Parathyroid adenoma (tissue), 2 donors: Measurements from ENCODE around the gene STT3A.
A peak's percentile ranks its signal among the peaks of the same experiment; 100 is the strongest.
"Not testable (repeated sequence)": the region's sequence is repeated elsewhere in the genome, so short reads cannot be mapped to it uniquely, and the experiment has no call there.

Experiments used
- H2AFZ ChIP-seq: fragments of 300-600 bp; sonication (generic); one replicate; pipeline ENCODE4 v1.7.0; 2017; ENCODE audit warnings: antibody characterized with exemption, mild to moderate bottlenecking
- H3K27ac ChIP-seq: fragments of 300-600 bp; sonication (generic); one replicate; pipeline ENCODE4 v1.7.0; 2017
- H3K27me3 ChIP-seq: fragments of 300-600 bp; sonication (generic); one replicate; pipeline ENCODE4 v1.7.0; 2017; ENCODE audit warnings: low read length; ENCODE audit not compliant: control insufficient read depth, insufficient read depth
- H3K36me3 ChIP-seq: fragments of 300-600 bp; sonication (generic); one replicate; pipeline ENCODE4 v1.7.0; 2017; ENCODE audit warnings: low read length; ENCODE audit not compliant: control insufficient read depth, insufficient read depth
- H3K4me1 ChIP-seq: fragments of 300-600 bp; sonication (generic); one replicate; pipeline ENCODE4 v1.7.0; 2017; ENCODE audit warnings: control low read depth
- H3K4me2 ChIP-seq: fragments of 300-600 bp; sonication (generic); one replicate; pipeline ENCODE4 v1.7.0; 2017; ENCODE audit warnings: low read length
- H3K4me3 ChIP-seq: fragments of 300-600 bp; sonication (generic); one replicate; pipeline ENCODE4 v1.7.0; 2017; ENCODE audit warnings: low read depth, low read length
- H3K79me2 ChIP-seq: fragments of 300-600 bp; sonication (generic); one replicate; pipeline ENCODE4 v1.7.0; 2017; ENCODE audit warnings: control low read depth
- H3K9ac ChIP-seq: fragments of 300-600 bp; sonication (generic); one replicate; pipeline ENCODE4 v1.7.0; 2017; ENCODE audit warnings: mild to moderate bottlenecking
- H3K9me3 ChIP-seq: fragments of 300-600 bp; sonication (generic); one replicate; pipeline ENCODE4 v1.7.0; 2017; ENCODE audit warnings: low read length; ENCODE audit not compliant: control insufficient read depth
- TF ChIP-seq, protein P1 (sequence below): fragments of 300-600 bp; sonication (generic); IDR thresholded peaks from one replicate; pipeline ENCODE4 v1.7.0; 2017; ENCODE audit warnings: antibody characterized with exemption, mild to moderate bottlenecking
- donor health status: primary hyperparathyroidism.

The STT3A gene

DNA sequence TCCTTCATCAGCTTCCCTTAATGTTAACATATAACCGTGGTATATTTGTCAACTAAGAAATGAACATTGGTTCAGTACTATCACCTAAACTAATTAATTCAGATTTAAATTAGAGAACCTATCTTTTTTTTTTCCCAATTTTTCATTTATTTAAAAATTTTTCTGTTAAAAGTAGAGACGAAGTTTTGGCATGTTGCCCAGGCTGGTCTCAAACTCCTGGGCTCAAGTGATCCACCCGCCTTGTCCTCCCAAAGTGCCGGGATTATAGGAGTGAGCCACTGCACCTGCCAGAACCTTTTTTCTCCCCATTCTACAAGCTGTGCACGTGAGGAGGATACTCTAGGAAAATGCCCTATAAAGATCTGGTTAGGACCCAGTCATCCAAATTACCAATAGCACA, 19.7 kb upstream of the STT3A start:
- Histone ChIP-seq H3K36me3 (no peaks in the 10 kb centered on the region), H3K4me3 (no peak overlapping the region), H2AFZ (no peak overlapping the region), H3K4me2 (no peak overlapping the region), H3K9ac (no peak overlapping the region), H3K27ac (peak overlapping the region; percentile 36), H3K4me1 (peaks cover 3% of the 10 kb centered on the region), H3K9me3 (no peaks in the 10 kb centered on the region), H3K27me3 (no peaks in the 10 kb centered on the region), H3K79me2 (peaks cover 3% of the 10 kb centered on the region)
- TF ChIP-seq, protein P1, sequence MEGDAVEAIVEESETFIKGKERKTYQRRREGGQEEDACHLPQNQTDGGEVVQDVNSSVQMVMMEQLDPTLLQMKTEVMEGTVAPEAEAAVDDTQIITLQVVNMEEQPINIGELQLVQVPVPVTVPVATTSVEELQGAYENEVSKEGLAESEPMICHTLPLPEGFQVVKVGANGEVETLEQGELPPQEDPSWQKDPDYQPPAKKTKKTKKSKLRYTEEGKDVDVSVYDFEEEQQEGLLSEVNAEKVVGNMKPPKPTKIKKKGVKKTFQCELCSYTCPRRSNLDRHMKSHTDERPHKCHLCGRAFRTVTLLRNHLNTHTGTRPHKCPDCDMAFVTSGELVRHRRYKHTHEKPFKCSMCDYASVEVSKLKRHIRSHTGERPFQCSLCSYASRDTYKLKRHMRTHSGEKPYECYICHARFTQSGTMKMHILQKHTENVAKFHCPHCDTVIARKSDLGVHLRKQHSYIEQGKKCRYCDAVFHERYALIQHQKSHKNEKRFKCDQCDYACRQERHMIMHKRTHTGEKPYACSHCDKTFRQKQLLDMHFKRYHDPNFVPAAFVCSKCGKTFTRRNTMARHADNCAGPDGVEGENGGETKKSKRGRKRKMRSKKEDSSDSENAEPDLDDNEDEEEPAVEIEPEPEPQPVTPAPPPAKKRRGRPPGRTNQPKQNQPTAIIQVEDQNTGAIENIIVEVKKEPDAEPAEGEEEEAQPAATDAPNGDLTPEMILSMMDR, result no peak

DNA sequence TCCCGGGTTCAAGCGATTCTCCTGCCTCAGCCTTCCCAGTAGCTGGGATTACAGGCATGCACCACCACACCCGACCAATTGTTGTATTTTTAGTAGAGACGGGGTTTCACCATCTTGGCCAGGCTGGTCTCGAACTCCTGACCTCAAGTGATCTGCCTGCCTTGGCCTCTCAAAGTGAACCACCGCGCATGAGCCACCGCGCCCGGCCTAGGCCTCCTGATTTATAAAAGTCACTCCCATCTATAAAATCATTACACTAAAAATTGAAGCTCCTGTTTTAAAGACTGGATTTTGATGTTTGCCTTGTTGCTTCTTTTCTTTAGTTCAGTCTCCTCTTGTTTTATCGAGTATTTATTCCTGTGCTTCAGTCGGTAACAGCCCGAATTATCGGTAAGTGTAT, 15.5 kb upstream of the STT3A start:
- not testable (repeated sequence) for H3K79me2 ChIP-seq, H3K9me3 ChIP-seq, H3K27me3 ChIP-seq, H3K4me1 ChIP-seq, H3K9ac ChIP-seq, H2AFZ ChIP-seq, H3K4me2 ChIP-seq, H3K36me3 ChIP-seq, H3K4me3 ChIP-seq
- peak overlapping the region; percentile 96 for H3K27ac ChIP-seq

DNA sequence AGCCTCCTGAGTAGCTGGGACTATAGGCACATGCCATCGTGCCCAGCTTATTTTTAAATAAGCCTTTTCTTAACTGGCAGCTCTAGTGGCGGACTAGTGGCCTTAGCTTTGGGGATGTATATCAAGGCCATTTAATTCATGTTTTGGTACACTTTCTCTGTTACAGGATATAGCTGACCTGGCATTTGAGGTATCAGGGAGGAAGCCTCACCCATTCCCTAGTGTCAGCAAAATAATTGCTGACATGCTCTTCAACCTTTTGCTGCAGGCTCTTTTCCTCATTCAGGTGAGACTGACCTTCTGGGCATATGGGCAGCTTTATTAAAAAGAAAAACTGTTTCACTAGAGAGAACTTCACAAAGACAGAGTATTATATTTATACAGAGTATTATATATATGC, 13.9 kb upstream of the STT3A start:
- H3K27ac ChIP-seq, result peak overlapping the region; percentile 96
- H2AFZ ChIP-seq, result no peak overlapping the region
- H3K27me3 ChIP-seq, result no peaks in the 10 kb centered on the region
- no peaks in the 10 kb centered on the region for H3K79me2 ChIP-seq
- H3K4me1 ChIP-seq, result peaks cover 11% of the 10 kb centered on the region
- H3K4me3 ChIP-seq, result peak overlapping the region; percentile 11
- no peaks in the 10 kb centered on the region for H3K9me3 ChIP-seq
- no peak overlapping the region for H3K9ac ChIP-seq
- H3K36me3 ChIP-seq, result peaks cover 2% of the 10 kb centered on the region
- TF ChIP-seq, protein P1, result no peak
- no peak overlapping the region for H3K4me2 ChIP-seq

DNA sequence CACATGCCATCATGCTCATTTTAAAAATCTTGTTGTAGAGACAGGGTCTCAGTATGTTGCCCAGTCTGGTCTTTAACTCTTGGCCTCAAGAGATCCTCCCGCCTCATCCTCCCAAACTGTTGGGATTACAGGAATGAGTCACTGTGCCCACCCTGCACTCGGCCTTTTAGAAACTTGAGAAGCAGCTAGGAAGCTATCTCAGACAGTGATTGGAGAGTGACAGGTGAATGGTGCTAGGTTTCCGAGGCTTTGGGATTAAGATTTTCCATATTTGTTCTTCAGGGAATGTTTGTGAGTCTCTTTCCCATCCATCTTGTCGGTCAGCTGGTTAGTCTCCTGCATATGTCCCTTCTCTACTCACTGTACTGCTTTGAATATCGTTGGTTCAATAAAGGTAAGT, 12.8 kb upstream of the STT3A start:
- no peak overlapping the region for H2AFZ ChIP-seq
- peak overlapping the region; percentile 96 for H3K27ac ChIP-seq
- H3K27me3 ChIP-seq, result no peaks in the 10 kb centered on the region
- H3K4me3 ChIP-seq, result no peak overlapping the region
- H3K9me3 ChIP-seq, result no peaks in the 10 kb centered on the region
- H3K79me2 ChIP-seq, result no peaks in the 10 kb centered on the region
- TF ChIP-seq, protein P1, result no peak
- H3K9ac ChIP-seq, result no peak overlapping the region
- no peak overlapping the region for H3K4me2 ChIP-seq
- H3K36me3 ChIP-seq, result peaks cover 2% of the 10 kb centered on the region
- peaks cover 11% of the 10 kb centered on the region for H3K4me1 ChIP-seq

DNA sequence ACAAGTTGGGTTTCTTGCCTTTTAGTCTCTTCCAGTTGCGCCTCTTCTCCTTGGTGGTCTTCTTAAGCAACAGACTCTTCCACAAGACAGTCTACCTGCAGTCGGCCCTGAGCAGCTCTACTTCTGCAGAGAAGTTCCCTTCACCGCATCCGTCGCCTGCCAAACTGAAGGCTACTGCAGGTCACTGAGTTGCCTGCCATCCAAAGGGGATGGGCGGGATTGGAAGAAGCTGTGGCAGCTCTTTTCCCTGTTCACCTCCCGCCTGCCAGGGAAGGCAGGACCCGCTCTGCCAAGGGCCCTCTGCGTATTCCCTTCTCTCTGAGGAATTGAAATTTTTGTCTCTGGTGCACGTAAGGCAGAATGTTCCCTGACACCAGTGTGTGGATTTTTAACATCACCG, 9.2 kb upstream of the STT3A start:
- Histone ChIP-seq H3K79me2 (no peaks in the 10 kb centered on the region), H3K36me3 (peaks cover 2% of the 10 kb centered on the region)

More for the DNA sequence above, 9.2 kb upstream of the STT3A start:
- H3K9me3 ChIP-seq, result no peaks in the 10 kb centered on the region
- no peaks in the 10 kb centered on the region for H3K27me3 ChIP-seq
- no peak overlapping the region for H3K9ac ChIP-seq
- H3K4me3 ChIP-seq, result no peak overlapping the region
- H3K4me1 ChIP-seq, result peaks cover 18% of the 10 kb centered on the region
- H3K4me2 ChIP-seq, result no peak overlapping the region
- TF ChIP-seq, protein P1, result no peak
- no peak overlapping the region for H2AFZ ChIP-seq
- H3K27ac ChIP-seq, result peak overlapping the region; percentile 67
